SU-DHL-6 (cell line): ENCODE results near the gene SLC23A1.

ENCODE experiments used
- H2AFZ ChIP-seq: fragments of 200-600 bp; sonication (generic); 2 replicates; pipeline ENCODE4 v1.6.1; 2014; ENCODE audit warnings: low read depth, mild to moderate bottlenecking, moderate library complexity, mixed read lengths, antibody characterized with exemption, low read length; ENCODE audit not compliant: severe bottlenecking
- H3F3A ChIP-seq: fragments of 200-600 bp; shearing (Covaris generic); 2 replicates; pipeline ENCODE4 v1.6.0; 2016; ENCODE audit warnings: antibody characterized with exemption, mild to moderate bottlenecking; ENCODE audit not compliant: insufficient read depth
- H3K27ac ChIP-seq: fragments of 200-600 bp; sonication (generic); 2 replicates; pipeline ENCODE4 v1.5.1; 2016; ENCODE audit warnings: low read depth, mild to moderate bottlenecking, low read length, moderate library complexity, mixed read lengths
- H3K27me3 ChIP-seq: fragments of 200-600 bp; sonication (generic), shearing (Covaris generic); 2 replicates; pipeline ENCODE4 v1.6.0; 2014; ENCODE audit warnings: mild to moderate bottlenecking, low read length
- H3K36me3 ChIP-seq: fragments of 200-600 bp; sonication (generic); 2 replicates; pipeline ENCODE4 v1.6.1; 2014; ENCODE audit warnings: mild to moderate bottlenecking, low read length, mixed read lengths
- H3K4me2 ChIP-seq: fragments of 300-600, 200-600 bp; shearing (Covaris generic), sonication (generic); 2 replicates; pipeline ENCODE4 v1.6.0; 2014; ENCODE audit warnings: low read length, low read depth, mild to moderate bottlenecking; ENCODE audit not compliant: poor library complexity, severe bottlenecking
- H3K4me3 ChIP-seq: fragments of 200-600 bp; sonication (generic); 2 replicates; pipeline ENCODE4 v1.5.1; 2014; ENCODE audit warnings: antibody characterized with exemption, low read length, mild to moderate bottlenecking, mixed read lengths; ENCODE audit not compliant: insufficient read depth, poor library complexity, severe bottlenecking
- H3K79me2 ChIP-seq: fragments of 200-600 bp; sonication (generic); 2 replicates; pipeline ENCODE4 v1.6.1; 2014; ENCODE audit warnings: mild to moderate bottlenecking, low read length, moderate library complexity; ENCODE audit not compliant: insufficient read depth
- H3K9ac ChIP-seq: fragments of 200-600 bp; sonication (generic); 2 replicates; pipeline ENCODE4 v1.7.0; 2014; ENCODE audit warnings: mild to moderate bottlenecking, low read length
- H3K9me2 ChIP-seq: fragments of 200-600 bp; sonication (generic); replicated peaks from 2 replicates; pipeline ENCODE4 v1.6.1; 2014; ENCODE audit warnings: low read length; ENCODE audit not compliant: insufficient read depth
- H3K9me3 ChIP-seq: fragments of 200-600 bp; sonication (generic); 2 replicates; pipeline ENCODE4 v1.6.1; 2014; ENCODE audit warnings: low read length, mixed read lengths; ENCODE audit not compliant: insufficient read depth
- H4K20me1 ChIP-seq: fragments of 200-600 bp; sonication (generic); 2 replicates; pipeline ENCODE4 v1.6.1; 2014; ENCODE audit warnings: low read depth, mild to moderate bottlenecking, antibody characterized with exemption, low read length, moderate library complexity, mixed read lengths
- EZH2phosphoT487 ChIP-seq: fragments of 200-600 bp; sonication (generic), shearing (Covaris generic); conservative IDR thresholded peaks from 2 replicates; pipeline ENCODE4 v1.6.1; 2018; ENCODE audit warnings: mild to moderate bottlenecking, antibody characterized with exemption, low read length, moderate library complexity, mixed read lengths
- TF ChIP-seq, protein P1 (sequence below): fragments of 200-600 bp; sonication (generic); IDR thresholded peaks from one replicate; pipeline ENCODE4 v1.5.1; 2017; ENCODE audit warnings: antibody characterized with exemption, mild to moderate bottlenecking, low read length, moderate library complexity; ENCODE audit not compliant: insufficient read depth, poor library complexity, severe bottlenecking

SLC23A1 gene

DNA sequence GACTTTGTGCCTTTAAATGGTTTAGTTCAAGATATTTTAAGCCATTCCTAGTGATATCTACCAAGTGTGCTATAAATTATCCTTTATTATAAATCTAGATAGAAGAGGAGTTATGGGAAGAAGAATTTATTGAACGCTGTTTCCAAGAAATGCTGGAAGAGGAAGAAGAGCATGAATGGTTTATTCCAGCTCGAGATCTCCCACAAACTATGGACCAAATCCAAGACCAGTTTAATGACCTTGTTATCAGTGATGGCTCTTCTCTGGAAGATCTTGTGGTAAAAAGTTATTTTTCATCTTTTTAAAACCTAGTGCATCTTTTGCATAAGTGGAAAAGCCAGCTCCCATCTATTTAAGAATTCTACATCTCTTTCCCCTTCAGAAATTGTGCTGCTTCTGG, 18.6 kb downstream of the SLC23A1 start:
- Histone ChIP-seq H3K27ac (no peak overlapping the region), H3K4me2 (no peak overlapping the region), H3K4me3 (no peak overlapping the region), H3K9ac (no peak overlapping the region), H3F3A (0 out of 2 replicates have a peak, but pooled peaks cover 16% of the 10 kb centered on the region), H3K79me2 (peaks cover 24% of the 10 kb centered on the region), H3K27me3 (no peaks in the 10 kb centered on the region), H4K20me1 (no peaks in the 10 kb centered on the region), H2AFZ (no peak overlapping the region), H3K36me3 (peaks cover 9% of the 10 kb centered on the region; the same call in 1 of the 2 replicates), H3K9me3 (no peaks in the 10 kb centered on the region), H3K9me2 (no peaks in the 10 kb centered on the region)
- TF ChIP-seq, protein P1, sequence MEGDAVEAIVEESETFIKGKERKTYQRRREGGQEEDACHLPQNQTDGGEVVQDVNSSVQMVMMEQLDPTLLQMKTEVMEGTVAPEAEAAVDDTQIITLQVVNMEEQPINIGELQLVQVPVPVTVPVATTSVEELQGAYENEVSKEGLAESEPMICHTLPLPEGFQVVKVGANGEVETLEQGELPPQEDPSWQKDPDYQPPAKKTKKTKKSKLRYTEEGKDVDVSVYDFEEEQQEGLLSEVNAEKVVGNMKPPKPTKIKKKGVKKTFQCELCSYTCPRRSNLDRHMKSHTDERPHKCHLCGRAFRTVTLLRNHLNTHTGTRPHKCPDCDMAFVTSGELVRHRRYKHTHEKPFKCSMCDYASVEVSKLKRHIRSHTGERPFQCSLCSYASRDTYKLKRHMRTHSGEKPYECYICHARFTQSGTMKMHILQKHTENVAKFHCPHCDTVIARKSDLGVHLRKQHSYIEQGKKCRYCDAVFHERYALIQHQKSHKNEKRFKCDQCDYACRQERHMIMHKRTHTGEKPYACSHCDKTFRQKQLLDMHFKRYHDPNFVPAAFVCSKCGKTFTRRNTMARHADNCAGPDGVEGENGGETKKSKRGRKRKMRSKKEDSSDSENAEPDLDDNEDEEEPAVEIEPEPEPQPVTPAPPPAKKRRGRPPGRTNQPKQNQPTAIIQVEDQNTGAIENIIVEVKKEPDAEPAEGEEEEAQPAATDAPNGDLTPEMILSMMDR = no peak
- no peak for TF ChIP-seq EZH2phosphoT487

DNA sequence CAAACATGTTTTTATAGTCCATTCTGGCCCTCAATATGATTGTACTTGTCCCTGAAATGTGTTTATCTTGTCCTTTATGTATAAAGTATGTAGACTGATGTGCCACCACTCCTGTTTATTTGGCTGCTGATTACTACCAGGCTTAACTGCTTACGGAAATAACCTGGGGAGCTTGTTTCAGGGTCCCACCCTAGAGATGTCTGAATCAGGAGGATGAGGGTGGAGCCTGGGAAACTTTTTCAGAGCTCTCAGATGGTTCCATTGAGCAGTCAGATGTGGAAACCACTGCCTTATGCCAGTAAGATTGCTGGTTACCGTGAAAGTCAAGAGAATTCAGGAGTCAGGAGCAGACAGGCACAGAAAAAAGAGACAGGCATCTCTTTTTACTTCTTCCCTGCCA, 19.2 kb downstream of the SLC23A1 start:
- Histone ChIP-seq H3K9me3 (no peaks in the 10 kb centered on the region), H3K27ac (no peak overlapping the region), H3K4me2 (no peak overlapping the region), H3K79me2 (peaks cover 29% of the 10 kb centered on the region), H3F3A (0 out of 2 replicates have a peak, but pooled peaks cover 16% of the 10 kb centered on the region), H4K20me1 (no peaks in the 10 kb centered on the region), H3K9ac (no peak overlapping the region), H3K36me3 (peaks cover 9% of the 10 kb centered on the region; the same call in 1 of the 2 replicates), H2AFZ (no peak overlapping the region), H3K4me3 (no peak overlapping the region), H3K27me3 (no peaks in the 10 kb centered on the region), H3K9me2 (no peaks in the 10 kb centered on the region)
- no peak for TF ChIP-seq EZH2phosphoT487
- TF ChIP-seq, protein P1 = no peak

DNA sequence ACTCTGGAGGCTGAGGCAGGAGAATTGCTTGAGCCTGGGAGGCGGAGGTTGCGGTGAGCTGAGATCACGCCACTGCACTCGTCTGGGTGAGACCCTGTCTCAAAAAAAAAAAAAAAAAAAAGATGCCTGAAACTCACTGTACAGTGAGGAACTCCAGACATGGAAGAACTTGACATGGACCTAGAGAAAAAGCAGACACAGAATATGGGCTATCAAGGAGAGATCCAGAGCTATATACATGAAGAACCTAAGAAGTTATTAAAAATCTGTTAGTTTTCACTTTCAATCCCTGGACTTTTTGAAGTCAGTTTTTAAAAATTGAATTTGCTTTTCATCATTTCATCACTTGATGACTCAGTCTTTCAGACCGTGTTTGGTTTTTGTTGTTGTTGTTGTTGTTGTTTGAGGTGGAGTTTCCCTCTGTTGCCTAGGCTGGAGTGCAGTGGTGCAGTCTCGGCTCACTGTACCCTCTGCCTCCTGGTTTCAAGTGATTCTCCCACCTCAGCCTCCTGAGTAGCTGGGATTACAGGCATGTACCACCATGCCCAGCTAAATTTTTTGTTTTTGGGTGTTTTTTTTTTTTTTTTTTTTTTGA, 21.2 kb downstream of the SLC23A1 start:
- H3K27ac ChIP-seq = no peak overlapping the region
- H3K36me3 ChIP-seq = peaks cover 9% of the 10 kb centered on the region; the same call in 1 of the 2 replicates
- H3K9me3 ChIP-seq = no peaks in the 10 kb centered on the region
- H3K4me2 ChIP-seq = no peak overlapping the region
- H3K9ac ChIP-seq = no peak overlapping the region
- 0 out of 2 replicates have a peak, but pooled peaks cover 11% of the 10 kb centered on the region for H3F3A ChIP-seq
- no peak overlapping the region for H3K4me3 ChIP-seq
- H2AFZ ChIP-seq = no peak overlapping the region
- no peaks in the 10 kb centered on the region for H3K27me3 ChIP-seq
- TF ChIP-seq EZH2phosphoT487 = no peak
- TF ChIP-seq, protein P1 = no peak
- no peaks in the 10 kb centered on the region for H3K9me2 ChIP-seq
- H4K20me1 ChIP-seq = no peaks in the 10 kb centered on the region
- peaks cover 49% of the 10 kb centered on the region for H3K79me2 ChIP-seq
